Osteocyte (in vitro differentiated cells): ENCODE measurements around the gene ZBP1. TPM values are rescaled to one million over a fixed set of nuclear protein-coding genes. Genes with fewer than 3 reads are reported as not detected.

Source experiments
- DNase-seq: peaks from one replicate; pipeline ENCODE4 v3.0.0; 2021; ENCODE audit warnings: mixed read lengths; ENCODE audit not compliant: unreplicated experiment; ENCODE audit errors: extremely low spot score
- H3K27ac Mint-ChIP-seq: one replicate; pipeline ENCODE4 v1.8.0; 2021; ENCODE audit warnings: mild to moderate bottlenecking, mixed read lengths; ENCODE audit not compliant: unreplicated experiment
- H3K27me3 Mint-ChIP-seq: one replicate; pipeline ENCODE4 v1.8.0; 2021; ENCODE audit warnings: mixed read lengths; ENCODE audit not compliant: unreplicated experiment
- H3K36me3 Mint-ChIP-seq: one replicate; pipeline ENCODE4 v1.8.0; 2021; ENCODE audit warnings: mixed read lengths; ENCODE audit not compliant: unreplicated experiment
- H3K4me1 Mint-ChIP-seq: one replicate; pipeline ENCODE4 v1.8.0; 2021; ENCODE audit warnings: mixed read lengths; ENCODE audit not compliant: unreplicated experiment
- H3K4me3 Mint-ChIP-seq: one replicate; pipeline ENCODE4 v1.8.0; 2021; ENCODE audit warnings: mild to moderate bottlenecking, moderate library complexity, mixed read lengths; ENCODE audit not compliant: unreplicated experiment
- H3K9me3 Mint-ChIP-seq: one replicate; pipeline ENCODE4 v1.8.0; 2021; ENCODE audit warnings: mixed read lengths; ENCODE audit not compliant: unreplicated experiment
- CTCF ChIP-seq: fragments of 200-600 bp; sonication (generic); IDR thresholded peaks from 2 replicates; pipeline ENCODE4 v1.5.0; 2021; ENCODE audit warnings: antibody characterized with exemption, mild to moderate bottlenecking, moderate library complexity
- total RNA-seq: library from RNA; stranded (reverse); gene quantifications from 2 replicates; pipeline ENCODE4 v1.2.1, GENCODE V29; 2021

Gene ZBP1
- total RNA-seq, 1 donor from 2014 or later = not detected

GRCh38 chr20:57666106-57666833 lies 46.0 kb upstream of the ZBP1 start:
- Mint-ChIP-seq H3K4me3 (no peak overlapping the region), H3K9me3 (no peaks in the 10 kb centered on the region), H3K27me3 (no peaks in the 10 kb centered on the region), H3K4me1 (no peaks in the 10 kb centered on the region), H3K27ac (no peak overlapping the region), H3K36me3 (no peaks in the 10 kb centered on the region)
- TF ChIP-seq CTCF = no peak
- DNase-seq = no peak

- Mint-ChIP-seq H3K36me3 (no peaks in the 10 kb centered on the region), H3K4me3 (no peak overlapping the region), H3K4me1 (no peaks in the 10 kb centered on the region), H3K27ac (no peak overlapping the region), H3K27me3 (no peaks in the 10 kb centered on the region), H3K9me3 (no peaks in the 10 kb centered on the region)
- TF ChIP-seq CTCF = no peak
- DNase-seq = no peak
Measured at GRCh38 chr20:57665589-57665971, 45.4 kb upstream of the ZBP1 start.

GRCh38 chr20:57664924-57665588 lies 44.8 kb upstream of the ZBP1 start:
- Mint-ChIP-seq H3K27me3 (no peaks in the 10 kb centered on the region), H3K9me3 (no peaks in the 10 kb centered on the region), H3K4me3 (no peak overlapping the region), H3K36me3 (no peaks in the 10 kb centered on the region), H3K27ac (no peak overlapping the region), H3K4me1 (no peaks in the 10 kb centered on the region)
- DNase-seq = no peak
- no peak for TF ChIP-seq CTCF

- Mint-ChIP-seq H3K36me3 (peaks cover 2% of the 10 kb centered on the region), H3K4me1 (no peaks in the 10 kb centered on the region), H3K27ac (no peak overlapping the region), H3K4me3 (no peak overlapping the region), H3K27me3 (no peaks in the 10 kb centered on the region), H3K9me3 (no peaks in the 10 kb centered on the region)
- no peak for DNase-seq
- no peak for TF ChIP-seq CTCF
Measured at GRCh38 chr20:57664476-57664875, 44.2 kb upstream of the ZBP1 start.

GRCh38 chr20:57663681-57664451 lies 43.6 kb upstream of the ZBP1 start:
- H3K4me1 Mint-ChIP-seq = no peaks in the 10 kb centered on the region
- H3K27me3 Mint-ChIP-seq = no peaks in the 10 kb centered on the region
- no peak overlapping the region for H3K4me3 Mint-ChIP-seq
- DNase-seq = no peak
- H3K36me3 Mint-ChIP-seq = peaks cover 6% of the 10 kb centered on the region
- no peak for TF ChIP-seq CTCF
- H3K9me3 Mint-ChIP-seq = no peaks in the 10 kb centered on the region
- no peak overlapping the region for H3K27ac Mint-ChIP-seq
